IgD-negative memory B cell (primary cell): ENCODE measurements around the gene C19orf73. TPM values are rescaled to one million over a fixed set of nuclear protein-coding genes. Genes with fewer than 3 reads are reported as not detected.

ENCODE experiments used
- H3K27ac Mint-ChIP-seq, 3 donors: one replicate each; pipeline ENCODE4 v1.8.0; 2020 to 2022; ENCODE audit warnings: mild to moderate bottlenecking in 3 of 3, mixed read lengths in 3 of 3, moderate library complexity in 1 of 3
- H3K27me3 Mint-ChIP-seq: one replicate; pipeline ENCODE4 v1.8.0; 2021; ENCODE audit warnings: mixed read lengths
- H3K36me3 Mint-ChIP-seq: one replicate; pipeline ENCODE4 v1.8.0; 2020; ENCODE audit warnings: mild to moderate bottlenecking, mixed read lengths
- H3K4me1 Mint-ChIP-seq, 3 donors: one replicate each; pipeline ENCODE4 v1.8.0; 2020 to 2022; ENCODE audit warnings: mixed read lengths in 3 of 3, mild to moderate bottlenecking in 1 of 3
- H3K4me3 Mint-ChIP-seq, 4 donors: one replicate each; pipeline ENCODE4 v1.8.0; 2020 to 2022; ENCODE audit warnings: mild to moderate bottlenecking in 4 of 4, mixed read lengths in 4 of 4, moderate library complexity in 3 of 4
- H3K9me3 Mint-ChIP-seq, 3 donors: one replicate each; pipeline ENCODE4 v1.8.0; 2020 to 2021; ENCODE audit warnings: mixed read lengths in 3 of 3, mild to moderate bottlenecking in 1 of 3
- polyA plus RNA-seq: library from polyadenylated mRNA; unstranded; fragments of 300-500 nt; fragmentation: Illumina TruSeq; gene quantifications from one replicate; pipeline ENCODE4 v1.2.3, GENCODE V29; 2021

The C19orf73 gene
- polyA plus RNA-seq, 1 donor from 2014 or later = 2.6 TPM

GRCh38 chr19:49106648-49107135 is 12.3 kb downstream of the C19orf73 start:
- Mint-ChIP-seq H3K36me3 (peaks cover 9% of the 10 kb centered on the region), H3K27me3 (no peaks in the 10 kb centered on the region), H3K9me3 (no peaks in the 10 kb centered on the region), H3K4me3 (peak overlapping the region in 3 of 4 donors; percentile 22 to 49 (median 32)), H3K4me1 (peaks cover 0 to 3% (median 2%) of the 10 kb centered on the region in 3 donors), H3K27ac (peak overlapping the region in 2 of 3 donors; percentile 34 to 76)

- Mint-ChIP-seq H3K27ac (peak overlapping the region in 1 of 3 donors; percentile 89), H3K9me3 (no peaks in the 10 kb centered on the region), H3K36me3 (peaks cover 9% of the 10 kb centered on the region), H3K4me3 (peak overlapping the region in 1 of 4 donors; percentile 52), H3K4me1 (peaks cover 0 to 3% (median 2%) of the 10 kb centered on the region in 3 donors), H3K27me3 (no peaks in the 10 kb centered on the region)
These were observed 14.6 kb downstream of the C19orf73 start for GRCh38 chr19:49104229-49104864.

- H3K27ac Mint-ChIP-seq = no peak overlapping the region
- H3K4me1 Mint-ChIP-seq = peaks cover 0 to 3% (median 2%) of the 10 kb centered on the region in 3 donors
- peaks cover 8% of the 10 kb centered on the region for H3K36me3 Mint-ChIP-seq
- H3K9me3 Mint-ChIP-seq = no peaks in the 10 kb centered on the region
- H3K4me3 Mint-ChIP-seq = no peak overlapping the region
- H3K27me3 Mint-ChIP-seq = no peaks in the 10 kb centered on the region
These were observed 15.4 kb downstream of the C19orf73 start for GRCh38 chr19:49103331-49104085.

GRCh38 chr19:49102303-49102702 is 16.6 kb downstream of the C19orf73 start:
- Mint-ChIP-seq H3K27ac (peak overlapping the region in 1 of 3 donors; percentile 86), H3K9me3 (no peaks in the 10 kb centered on the region), H3K4me1 (peaks cover 2 to 7% (median 3%) of the 10 kb centered on the region in 3 donors), H3K4me3 (no peak overlapping the region), H3K27me3 (no peaks in the 10 kb centered on the region), H3K36me3 (peaks cover 8% of the 10 kb centered on the region)

- no peak overlapping the region for H3K27ac Mint-ChIP-seq
- peaks cover 0 to 7% (median 1%) of the 10 kb centered on the region in 3 donors for H3K4me1 Mint-ChIP-seq
- no peak overlapping the region for H3K4me3 Mint-ChIP-seq
- peaks cover 2% of the 10 kb centered on the region for H3K36me3 Mint-ChIP-seq
- no peaks in the 10 kb centered on the region for H3K27me3 Mint-ChIP-seq
- H3K9me3 Mint-ChIP-seq = no peaks in the 10 kb centered on the region
These were observed 17.8 kb downstream of the C19orf73 start for GRCh38 chr19:49101160-49101559.

GRCh38 chr19:49098795-49099194 is 20.1 kb downstream of the C19orf73 start:
- H3K36me3 Mint-ChIP-seq = no peaks in the 10 kb centered on the region
- peaks cover 0 to 7% (median 1%) of the 10 kb centered on the region in 3 donors for H3K4me1 Mint-ChIP-seq
- no peaks in the 10 kb centered on the region for H3K9me3 Mint-ChIP-seq
- H3K27ac Mint-ChIP-seq = peak overlapping the region in 1 of 3 donors; percentile 50
- H3K4me3 Mint-ChIP-seq = no peak overlapping the region
- no peaks in the 10 kb centered on the region for H3K27me3 Mint-ChIP-seq

GRCh38 chr19:49097453-49098288 is 21.3 kb downstream of the C19orf73 start:
- peak overlapping the region in 1 of 3 donors; percentile 66 for H3K27ac Mint-ChIP-seq
- H3K4me3 Mint-ChIP-seq = no peak overlapping the region
- H3K4me1 Mint-ChIP-seq = peaks cover 0 to 7% (median 1%) of the 10 kb centered on the region in 3 donors
- no peaks in the 10 kb centered on the region for H3K36me3 Mint-ChIP-seq
- H3K27me3 Mint-ChIP-seq = no peaks in the 10 kb centered on the region
- H3K9me3 Mint-ChIP-seq = no peaks in the 10 kb centered on the region

GRCh38 chr19:49094505-49095482 is 24.1 kb downstream of the C19orf73 start:
- Mint-ChIP-seq H3K9me3 (no peaks in the 10 kb centered on the region), H3K4me3 (peak overlapping the region in 1 of 4 donors; percentile 15), H3K4me1 (peaks cover 2 to 7% (median 3%) of the 10 kb centered on the region in 3 donors), H3K27ac (peak overlapping the region; percentile 50 to 86 (median 63)), H3K36me3 (peaks cover 1% of the 10 kb centered on the region), H3K27me3 (no peaks in the 10 kb centered on the region)

GRCh38 chr19:49092686-49093085 is 26.3 kb downstream of the C19orf73 start:
- no peak overlapping the region for H3K27ac Mint-ChIP-seq
- H3K36me3 Mint-ChIP-seq = peaks cover 1% of the 10 kb centered on the region
- H3K4me3 Mint-ChIP-seq = no peak overlapping the region
- no peaks in the 10 kb centered on the region for H3K9me3 Mint-ChIP-seq
- no peaks in the 10 kb centered on the region for H3K27me3 Mint-ChIP-seq
- H3K4me1 Mint-ChIP-seq = peaks cover 3 to 8% (median 3%) of the 10 kb centered on the region in 3 donors

- Mint-ChIP-seq H3K4me3 (peak overlapping the region in 1 of 4 donors; percentile 50), H3K4me1 (peaks cover 8 to 15% (median 8%) of the 10 kb centered on the region in 3 donors), H3K9me3 (no peaks in the 10 kb centered on the region), H3K27ac (peak overlapping the region in 1 of 3 donors; percentile 42), H3K36me3 (peaks cover 1% of the 10 kb centered on the region), H3K27me3 (no peaks in the 10 kb centered on the region)
These were observed 27.4 kb downstream of the C19orf73 start for GRCh38 chr19:49091391-49092038.

GRCh38 chr19:49086296-49086695 is 32.6 kb downstream of the C19orf73 start:
- peaks cover under 1% of the 10 kb centered on the region for H3K36me3 Mint-ChIP-seq
- no peaks in the 10 kb centered on the region for H3K9me3 Mint-ChIP-seq
- H3K4me1 Mint-ChIP-seq = peaks cover 18 to 26% (median 19%) of the 10 kb centered on the region in 3 donors
- H3K27ac Mint-ChIP-seq = peak overlapping the region; percentile 91 to 98 (median 97)
- H3K27me3 Mint-ChIP-seq = no peaks in the 10 kb centered on the region
- H3K4me3 Mint-ChIP-seq = peak overlapping the region; percentile 88 to 98 (median 94)

GRCh38 chr19:49085868-49086232 is 33.1 kb downstream of the C19orf73 start:
- H3K27me3 Mint-ChIP-seq = no peaks in the 10 kb centered on the region
- H3K36me3 Mint-ChIP-seq = no peaks in the 10 kb centered on the region
- H3K4me1 Mint-ChIP-seq = peaks cover 18 to 26% (median 19%) of the 10 kb centered on the region in 3 donors
- H3K9me3 Mint-ChIP-seq = no peaks in the 10 kb centered on the region
- H3K27ac Mint-ChIP-seq = peak overlapping the region; percentile 91 to 98 (median 97)
- peak overlapping the region; percentile 88 to 98 (median 94) for H3K4me3 Mint-ChIP-seq
